HG03469 (cell line): Measurements from ENCODE around the gene WDR33.
A peak's percentile ranks its signal among the peaks of the same experiment; 100 is the strongest.
"Not testable (repeated sequence)": the region's sequence is repeated elsewhere in the genome, so short reads cannot be mapped to it uniquely, and the experiment has no call there.

Source experiments
- ATAC-seq: cut with Tn5 transposase; IDR thresholded peaks from one replicate; pipeline ENCODE4 v1.9.1; 2021; ENCODE audit warnings: mild to moderate bottlenecking, moderate library complexity, moderate number of reproducible peaks; ENCODE audit not compliant: unreplicated experiment

The WDR33 gene

DNA sequence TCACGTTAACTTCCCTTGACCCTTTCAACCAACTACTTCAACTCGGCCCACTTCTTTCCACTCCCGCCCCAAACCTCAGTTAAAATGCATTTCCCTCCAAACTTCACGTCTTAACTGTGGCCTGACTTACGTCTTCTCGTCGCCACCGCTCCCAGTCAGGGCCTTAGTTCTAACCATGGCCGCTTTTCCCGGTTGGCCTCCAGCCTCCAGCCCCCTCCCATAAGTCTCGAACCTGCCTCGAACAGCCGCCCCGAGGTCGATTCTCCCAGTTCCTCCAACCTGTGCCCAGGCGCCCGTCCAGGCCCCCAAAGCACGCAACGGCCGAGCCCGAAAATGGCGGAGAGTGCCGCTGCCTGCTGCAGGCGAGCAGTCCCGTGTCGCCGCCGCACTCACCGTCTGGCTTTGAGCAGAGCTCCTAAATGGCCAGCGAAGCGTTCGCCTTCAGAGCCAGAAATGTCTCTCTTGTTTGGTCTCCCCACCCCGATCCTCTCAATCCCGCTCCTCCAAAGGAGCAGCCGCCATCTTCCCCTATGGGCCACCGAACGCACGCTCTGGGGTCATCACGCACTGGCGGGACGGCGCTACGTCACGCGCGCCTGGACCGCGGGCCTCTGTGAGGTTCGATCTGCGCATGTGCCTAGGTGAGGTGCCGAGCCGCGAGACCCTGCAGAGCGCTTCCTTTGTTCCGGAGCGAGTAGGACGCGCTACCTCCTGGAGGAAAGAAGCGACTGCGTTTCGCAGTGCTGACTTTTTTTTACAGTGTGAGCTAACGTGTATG lies at the start of gene WDR33:
Gene WDR33 (minus strand): TSS at position 553 of the 778 bp plus-strand sequence. CDS start 40,190 bp downstream, outside the sequence.
- ATAC-seq = peak; percentile 94

DNA sequence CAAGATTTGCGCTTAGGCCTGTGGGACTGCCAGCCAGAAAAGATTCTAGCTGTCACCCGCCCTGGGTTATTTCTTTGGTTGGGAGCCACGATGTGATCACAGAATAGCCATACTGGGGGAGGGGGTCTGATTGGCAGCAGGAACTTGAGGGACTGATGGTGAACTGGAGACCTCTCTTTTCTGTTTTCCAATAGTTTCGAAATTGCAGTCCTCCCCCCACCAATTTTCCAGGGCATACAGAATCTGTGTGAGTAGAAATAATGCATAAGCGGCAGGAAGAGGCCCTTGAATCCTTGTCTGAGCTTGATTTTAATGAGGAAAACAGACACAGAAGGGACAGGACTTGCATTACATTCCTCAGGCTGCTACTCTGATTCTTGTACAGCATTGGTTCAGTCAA lies 49.2 kb upstream of the WDR33 start:
- no peak for ATAC-seq

DNA sequence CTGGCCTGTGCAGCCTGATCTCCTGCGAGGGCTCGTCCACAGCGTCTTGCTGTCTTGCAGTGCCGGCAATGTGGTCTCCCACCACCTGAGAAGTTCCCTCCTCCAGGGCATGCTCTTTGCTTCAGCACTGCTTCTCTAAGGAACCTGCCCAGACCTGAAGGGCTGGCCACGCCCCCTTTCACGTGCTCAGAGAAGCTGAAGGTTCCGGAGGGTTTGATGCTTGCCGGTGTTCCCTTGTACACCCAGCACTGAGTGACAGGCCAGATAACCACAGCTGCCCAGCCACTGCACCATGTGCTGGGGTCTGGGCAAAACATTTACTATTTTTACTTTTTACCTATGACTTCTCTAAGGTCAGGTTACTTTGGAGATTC lies 48.7 kb upstream of the WDR33 start:
- no peak for ATAC-seq

GRCh38 chr2:127857265-127857808 lies 46.4 kb upstream of the WDR33 start:
- ATAC-seq = no peak

DNA sequence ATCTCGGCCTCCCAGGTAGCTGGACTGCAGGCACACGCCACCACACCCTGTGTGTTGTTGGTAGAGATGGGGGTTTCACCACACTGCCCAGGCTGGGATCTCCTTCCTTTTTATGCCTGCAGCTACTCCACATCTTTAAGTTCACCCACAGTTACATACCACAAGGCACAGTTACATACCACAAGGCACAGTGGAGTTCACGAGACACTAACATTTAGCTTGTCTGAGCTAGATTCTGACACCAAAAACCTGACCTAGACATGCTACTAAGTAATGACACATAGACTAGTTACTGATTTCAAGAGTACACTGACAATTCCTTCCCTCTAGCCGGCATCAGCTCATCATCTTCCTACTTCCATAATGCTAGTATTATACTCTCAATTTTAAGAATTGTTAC lies 42.7 kb upstream of the WDR33 start:
- ATAC-seq = no peak

DNA sequence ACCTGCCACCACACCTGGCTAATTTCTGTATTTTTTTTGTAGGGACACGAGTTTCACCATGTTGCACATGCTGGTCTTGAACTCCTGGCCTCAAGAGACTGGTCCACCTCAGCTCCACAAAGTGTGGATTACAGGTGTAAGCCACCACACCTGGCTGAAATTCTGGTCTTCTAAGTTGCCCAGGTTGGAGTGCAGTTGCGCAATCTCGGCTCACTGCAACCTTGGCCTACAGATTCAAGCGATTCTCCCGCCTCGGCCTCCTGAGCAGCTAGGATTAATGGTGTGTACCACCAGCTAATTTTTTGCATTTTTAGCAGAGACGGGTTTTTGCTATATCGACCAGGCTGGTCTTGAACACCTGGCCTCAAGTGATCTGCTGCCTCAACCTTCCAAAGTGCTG lies 41.4 kb upstream of the WDR33 start:
- no peak for ATAC-seq

GRCh38 chr2:127847931-127848330 lies 37.0 kb upstream of the WDR33 start:
- no peak for ATAC-seq

DNA sequence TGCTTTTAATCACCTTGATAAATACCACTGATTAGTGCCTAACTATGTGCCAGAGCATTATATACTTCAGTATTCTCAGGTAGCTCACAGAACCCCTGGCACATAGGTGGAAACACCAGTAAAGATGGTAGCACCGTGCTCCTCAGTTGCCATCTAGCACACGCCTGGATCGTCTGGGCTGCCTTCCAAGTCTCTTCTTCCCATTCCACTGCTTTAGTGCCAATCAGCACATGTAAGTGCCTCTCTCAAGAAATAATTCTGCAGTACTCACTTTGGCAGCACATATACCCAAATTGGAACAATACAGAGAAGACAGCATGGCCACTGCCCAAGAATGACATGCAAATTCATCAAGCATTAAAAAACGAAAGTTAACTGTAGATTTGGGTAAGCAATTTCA lies 34.0 kb upstream of the WDR33 start:
- no peak for ATAC-seq

DNA sequence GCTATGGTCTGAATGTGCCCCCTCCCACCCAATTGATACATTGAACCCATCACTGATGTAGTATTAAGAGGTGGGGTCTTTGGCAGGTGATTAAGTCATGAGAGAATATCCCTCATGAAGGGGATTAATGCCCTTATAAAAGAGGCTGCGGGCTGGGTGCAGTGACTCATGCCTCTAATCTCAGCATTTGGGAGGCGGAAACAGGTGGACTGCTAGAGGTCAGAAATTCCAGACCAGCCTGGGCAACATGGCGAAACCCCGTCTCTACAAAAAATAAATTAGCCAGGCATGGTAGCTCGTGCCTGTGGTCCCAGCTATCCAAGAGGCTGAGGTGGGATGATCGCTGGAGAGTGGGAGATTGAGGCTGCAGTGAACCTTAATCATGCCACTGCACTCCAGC lies 32.7 kb upstream of the WDR33 start:
- ATAC-seq = no peak

DNA sequence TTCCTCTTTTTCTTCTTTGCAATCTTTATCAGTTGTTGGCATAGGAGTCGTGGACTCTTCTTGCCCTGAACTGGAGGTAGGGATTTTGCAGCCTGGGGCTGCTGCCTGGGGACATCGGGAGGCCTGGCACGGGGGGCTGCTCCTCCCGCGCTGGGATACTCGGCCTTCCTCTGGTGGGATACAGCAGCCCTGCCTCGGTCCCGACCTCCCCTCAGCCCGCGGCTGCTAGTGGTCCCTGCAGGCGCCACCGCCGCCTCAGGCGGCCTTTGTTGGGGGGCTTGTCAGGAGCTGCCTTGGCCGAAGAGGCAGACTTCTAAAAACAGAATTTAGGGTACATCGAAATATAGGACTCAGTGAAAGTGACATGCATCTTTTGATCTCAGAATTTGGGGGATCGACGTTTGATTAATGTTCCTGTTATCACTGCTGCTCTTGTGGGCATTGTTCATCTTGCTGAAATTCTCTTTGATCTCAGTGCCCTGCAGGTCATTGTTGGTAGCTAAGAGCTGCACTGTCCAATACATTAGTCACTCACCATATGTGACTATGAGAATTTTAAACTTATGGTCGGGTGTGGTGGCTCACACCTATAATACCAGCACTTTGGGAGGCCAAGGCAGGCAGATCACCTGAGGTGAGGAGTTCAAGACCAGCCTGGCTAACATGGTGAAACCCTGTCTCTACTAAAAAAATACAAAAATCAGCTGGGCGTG lies 30.7 kb upstream of the WDR33 start:
- no peak for ATAC-seq

- ATAC-seq = no peak
These were observed 29.9 kb upstream of the WDR33 start for GRCh38 chr2:127840893-127841292.

- ATAC-seq = no peak
These were observed 24.0 kb upstream of the WDR33 start for GRCh38 chr2:127834951-127835350.

- peak; percentile 96 for ATAC-seq
These were observed 18.9 kb upstream of the WDR33 start for GRCh38 chr2:127829845-127830246.

DNA sequence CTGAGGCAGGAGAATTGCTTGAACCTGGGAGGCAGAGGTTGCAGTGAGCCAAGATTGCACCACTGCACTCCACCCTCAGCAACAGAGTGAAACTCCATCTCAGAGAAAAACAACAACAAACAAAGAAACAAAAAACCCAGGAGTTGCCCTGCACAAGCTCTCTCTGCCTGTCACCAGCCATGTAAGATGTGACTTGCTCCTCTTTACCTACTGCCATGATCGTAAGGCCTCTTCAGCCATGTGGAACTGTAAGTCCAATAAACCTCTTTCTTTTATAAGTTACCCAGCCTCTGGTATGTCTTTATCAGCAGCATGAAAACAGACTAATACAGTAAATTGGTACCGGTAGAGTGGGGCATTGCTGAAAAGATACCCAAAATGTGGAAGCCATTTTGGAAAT lies 15.7 kb upstream of the WDR33 start:
- ATAC-seq = not testable (repeated sequence)

GRCh38 chr2:127826047-127826446 lies 15.1 kb upstream of the WDR33 start:
- no peak for ATAC-seq

DNA sequence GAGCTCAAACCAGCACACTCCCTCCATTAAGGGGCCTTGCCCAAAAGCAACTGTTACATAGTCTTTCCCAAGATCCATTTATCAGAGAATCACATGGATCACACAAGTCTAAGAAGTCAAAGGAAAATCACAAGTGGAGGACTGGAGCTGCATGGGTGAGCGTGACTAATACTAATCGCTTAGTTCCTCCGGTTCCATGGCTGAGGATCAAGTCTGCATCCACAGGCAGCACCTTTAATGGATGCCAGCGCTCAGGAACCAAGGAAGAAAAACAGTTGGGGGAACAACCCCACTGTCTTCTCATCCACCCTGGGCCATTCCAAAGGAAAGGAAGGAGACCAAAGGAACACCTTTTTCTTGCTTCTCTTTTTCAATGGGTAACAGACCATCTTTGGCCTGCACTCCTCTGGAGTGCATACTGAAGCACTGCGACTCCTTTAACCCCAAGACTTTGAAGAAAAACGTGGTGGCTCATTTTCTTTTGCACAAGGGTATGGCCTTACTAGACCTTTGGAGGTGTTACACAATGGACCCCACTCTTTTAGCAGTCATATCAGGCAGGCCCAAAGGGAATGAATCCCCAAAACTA lies 9.2 kb upstream of the WDR33 start:
- ATAC-seq = no peak

GRCh38 chr2:127818794-127819425 lies 7.9 kb upstream of the WDR33 start:
- ATAC-seq = no peak

DNA sequence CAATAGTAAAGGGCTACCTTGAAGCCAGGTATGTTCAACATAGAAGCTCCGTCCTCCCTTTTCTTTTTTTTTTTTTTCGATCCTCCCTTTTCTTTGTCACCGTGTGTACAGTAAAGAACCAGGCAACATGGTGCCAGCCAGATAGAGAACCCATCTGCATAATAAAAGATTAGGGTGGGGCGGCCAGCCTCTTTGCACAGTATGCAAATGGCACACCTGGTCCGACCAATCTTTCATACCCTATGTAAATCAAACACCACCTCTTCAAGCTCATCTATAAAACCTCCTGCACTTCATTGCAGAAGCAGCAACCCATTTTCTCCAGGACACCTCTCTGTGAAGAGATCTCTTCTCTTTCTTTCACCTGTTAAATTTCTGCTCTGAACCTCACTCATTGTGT lies 7.3 kb upstream of the WDR33 start:
- ATAC-seq = no peak

DNA sequence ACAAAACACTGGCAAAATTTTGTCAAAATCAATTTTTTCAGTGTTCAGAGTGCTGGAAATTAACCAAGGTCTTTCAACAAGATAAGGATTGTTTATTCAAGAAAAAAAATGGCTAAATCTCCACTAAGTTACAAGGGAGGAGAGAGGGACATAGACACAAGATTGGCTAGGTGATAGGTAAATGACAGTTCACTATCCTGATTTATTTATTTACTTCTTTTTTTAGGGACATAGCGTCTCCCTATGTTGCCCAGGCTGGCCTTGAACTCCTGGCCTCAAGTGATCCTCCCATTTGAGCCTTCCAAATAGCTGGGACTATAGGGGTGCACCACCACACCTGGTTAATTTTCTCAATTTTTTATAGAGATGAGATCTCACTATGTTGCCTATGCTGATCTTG lies 3.7 kb upstream of the WDR33 start:
- no peak for ATAC-seq

- ATAC-seq = not testable (repeated sequence)
These were observed 1.5 kb upstream of the WDR33 start for GRCh38 chr2:127812441-127812840.
